NK-92 treated with Interleukin-12 subunit alpha and Interleukin-12 subunit beta, amount 100 ng/mL, for 24 hours (cell line): Measurements from ENCODE around the gene RAD51AP2.

Experiments
- DNase-seq: peaks from one replicate; lab custom pipeline; 2025; lab: John Stamatoyannopoulos, UW

RAD51AP2 gene

DNA sequence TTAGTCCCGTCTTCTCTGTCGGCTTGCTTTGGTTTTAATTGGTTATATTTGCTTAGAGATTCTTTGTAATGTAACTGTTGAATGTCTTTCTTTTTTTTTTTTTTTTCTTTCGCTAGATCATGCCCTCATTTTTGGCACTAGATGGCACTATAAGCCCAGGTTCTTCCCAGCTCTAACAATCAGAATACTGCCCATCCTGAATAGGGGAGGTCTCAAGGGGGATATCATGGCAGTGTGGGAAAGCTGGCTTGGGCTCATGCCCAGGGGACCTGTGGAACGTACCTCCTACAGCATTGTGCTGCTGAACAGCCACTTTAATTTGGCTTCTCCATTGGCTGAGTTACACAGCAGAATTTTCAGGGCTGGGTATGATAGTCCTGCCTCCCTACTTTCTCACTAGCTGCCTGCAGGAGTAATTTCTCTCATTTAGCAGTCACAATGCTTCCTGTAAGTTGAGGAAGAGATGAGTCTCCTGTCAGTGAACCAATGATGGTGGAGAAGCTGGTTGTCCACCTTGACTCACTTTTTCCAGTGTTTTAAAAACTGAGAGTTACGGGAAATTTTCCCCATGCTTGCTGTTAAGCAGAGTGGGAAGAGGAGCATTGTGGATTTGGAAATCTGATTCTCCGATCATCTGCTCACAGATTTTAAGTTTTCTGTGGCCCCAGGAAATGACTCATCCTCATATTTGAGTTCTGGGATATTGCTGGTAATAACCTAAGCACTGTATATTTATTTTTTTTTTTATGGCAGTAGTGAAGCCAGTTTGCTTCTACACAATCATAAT, 47.2 kb downstream of the RAD51AP2 start:
- no peak for DNase-seq

GRCh38 chr2:17461087-17461475, 57.2 kb downstream of the RAD51AP2 start:
- no peak for DNase-seq
